ENCODE measurements around the gene CALHM5.

GRCh38 chr6:116518621-116519368 lies 7.4 kb downstream of the CALHM5 start:
- TF ChIP-seq POLR2A (IDR thresholded peaks at IDR 0.05; ENCODE audit: low read length) (no peak), RAD21 (conservative IDR thresholded peaks at IDR 0.05 in 1 of 2, IDR thresholded peaks at IDR 0.05 in 1 of 2) (no peak), CTCF (IDR thresholded peaks at IDR 0.05) (no peak), RNF2 (IDR thresholded peaks at IDR 0.05; ENCODE audit: borderline replicate concordance, low read depth) (no peak), CEBPB (IDR thresholded peaks at IDR 0.05) (no peak), SMC3 (IDR thresholded peaks at IDR 0.05) (no peak), MYC (IDR thresholded peaks at IDR 0.05; ENCODE audit: borderline replicate concordance, low read length) (no peak), BCL3 (IDR thresholded peaks at IDR 0.05) (no peak), EP300 (IDR thresholded peaks at IDR 0.05) (no peak), KDM1A (IDR thresholded peaks at IDR 0.05; ENCODE audit: low read depth) (no peak)

All from A549 (cell line).